SK-N-MC (cell line): ENCODE measurements around the gene TMEM203.

Experiments
- EZH2 ChIP-seq: fragments of 200-600 bp; sonication (generic); IDR thresholded peaks from one replicate; pipeline ENCODE4 v1.6.1; 2017; ENCODE audit warnings: antibody characterized with exemption
- POLR2AphosphoS5 ChIP-seq: IDR thresholded peaks from 2 replicates; pipeline ENCODE4 v1.6.1; 2012; ENCODE audit warnings: mild to moderate bottlenecking, low read depth, low read length, borderline replicate concordance

DNA sequence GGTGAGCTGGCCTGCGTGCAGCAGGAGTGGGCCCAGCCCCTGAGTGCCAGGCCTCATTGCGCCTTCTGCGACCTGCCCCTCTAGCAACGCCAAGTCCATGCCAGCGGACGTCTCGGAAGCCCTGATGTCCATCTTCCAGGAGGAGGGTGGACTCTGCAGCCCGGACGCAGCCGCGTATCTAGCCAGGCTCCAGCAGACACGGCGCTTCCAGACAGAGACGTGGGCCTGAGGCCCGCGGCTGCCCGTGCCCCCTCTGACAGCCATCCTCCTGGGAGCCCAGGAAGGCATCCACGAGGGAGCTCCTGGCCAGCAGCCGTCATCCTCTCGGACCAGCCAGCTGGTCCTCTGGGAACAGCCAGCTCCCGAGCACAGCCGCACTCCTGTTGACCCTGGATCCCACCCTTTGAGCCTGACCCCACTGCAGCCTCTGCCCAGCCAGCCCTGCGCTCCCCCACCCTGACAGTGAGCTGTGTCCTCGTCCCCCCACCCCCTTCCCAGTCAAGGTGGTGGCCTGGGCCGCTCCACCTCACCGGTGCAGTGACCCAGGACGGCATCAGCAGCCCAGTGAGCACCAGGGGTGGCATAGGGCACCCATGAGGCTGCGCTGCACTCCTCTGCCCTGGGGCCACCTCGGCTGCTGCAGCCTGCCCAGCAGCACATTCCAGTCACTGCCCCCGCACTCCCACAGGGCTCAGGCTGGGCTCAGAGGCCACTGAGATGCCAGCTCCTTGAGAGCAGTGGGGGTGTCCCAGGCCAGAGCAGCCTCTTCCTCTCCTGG lies 10.9 kb upstream of the TMEM203 start:
- TF ChIP-seq POLR2AphosphoS5: no peak
- TF ChIP-seq EZH2: no peak
